Lower leg skin (tissue), 4 donors: ENCODE measurements around the gene BGN. TPM values are rescaled to one million over a fixed set of nuclear protein-coding genes. Genes with fewer than 3 reads are reported as not detected.

Source experiments
- DNase-seq, 2 donors: peaks; one replicate each; pipeline ENCODE4 v3.0.0-alpha.2; 2019; ENCODE audit warnings: low spot score in 2 of 2
- H3K4me3 ChIP-seq: fragments of 200-600 bp; sonication (generic); 2 replicates; pipeline ENCODE4 v1.5.1; 2017; ENCODE audit warnings: mild to moderate bottlenecking, low read depth; ENCODE audit not compliant: poor library complexity, severe bottlenecking
- POLR2A ChIP-seq, 2 donors: fragments of 450-650 bp; IDR thresholded peaks; one replicate each; pipeline ENCODE4 v1.6.1; 2016 to 2017; ENCODE audit warnings: antibody characterized with exemption in 2 of 2, mild to moderate bottlenecking in 1 of 2, moderate library complexity in 1 of 2
- WGBS, 2 donors: methylation state at CpG; one replicate each; pipeline ENCODE4 v1.1.5; 2018; 5-methylcytosine and 5-hydroxymethylcytosine counted together
- intact Hi-C: fragments of 100-400 bp; cut with DNase I; formaldehyde crosslinking; loops from one replicate; pipeline ENCODE4 v1.15.0; 2023; ENCODE audit warnings: low total_unique reads
- total RNA-seq, 4 donors: library from RNA; depleted of rRNA; stranded (reverse); fragments of >200 nt; gene quantifications; one replicate each; pipeline ENCODE4 v1.1.0, GENCODE V29; 2016
- TF ChIP-seq, protein P1 (sequence below), 3 donors: fragments of 450-650 bp; IDR thresholded peaks; one replicate each; pipeline ENCODE4 v1.5.1; 2016; ENCODE audit warnings: antibody characterized with exemption in 3 of 3, mild to moderate bottlenecking in 3 of 3, moderate library complexity in 2 of 3

Gene BGN
- total RNA-seq, 4 donors from 2014 or later = 18.1 to 34.2 (median 22.8) TPM

DNA sequence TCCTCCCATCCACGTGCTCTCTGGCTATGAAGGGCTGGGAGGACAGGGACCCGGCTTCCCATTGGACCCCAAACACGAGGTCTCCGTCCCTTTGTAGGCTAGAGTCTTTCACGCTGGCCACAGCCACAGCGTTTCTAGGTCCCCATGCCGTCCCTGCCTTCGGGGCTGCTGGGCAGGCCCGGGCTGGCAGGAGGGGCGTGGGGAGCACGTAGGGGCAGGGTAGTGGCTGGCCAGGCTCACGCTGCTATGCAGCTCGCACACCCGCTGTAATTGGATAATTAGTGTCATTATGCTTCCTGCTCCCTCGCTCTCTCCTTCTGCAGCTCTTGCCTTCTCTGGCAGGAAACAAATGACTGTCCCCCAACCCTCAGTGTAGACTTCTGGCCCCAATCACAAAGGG lies 32.4 kb downstream of the BGN start:
- TF ChIP-seq, protein P1, sequence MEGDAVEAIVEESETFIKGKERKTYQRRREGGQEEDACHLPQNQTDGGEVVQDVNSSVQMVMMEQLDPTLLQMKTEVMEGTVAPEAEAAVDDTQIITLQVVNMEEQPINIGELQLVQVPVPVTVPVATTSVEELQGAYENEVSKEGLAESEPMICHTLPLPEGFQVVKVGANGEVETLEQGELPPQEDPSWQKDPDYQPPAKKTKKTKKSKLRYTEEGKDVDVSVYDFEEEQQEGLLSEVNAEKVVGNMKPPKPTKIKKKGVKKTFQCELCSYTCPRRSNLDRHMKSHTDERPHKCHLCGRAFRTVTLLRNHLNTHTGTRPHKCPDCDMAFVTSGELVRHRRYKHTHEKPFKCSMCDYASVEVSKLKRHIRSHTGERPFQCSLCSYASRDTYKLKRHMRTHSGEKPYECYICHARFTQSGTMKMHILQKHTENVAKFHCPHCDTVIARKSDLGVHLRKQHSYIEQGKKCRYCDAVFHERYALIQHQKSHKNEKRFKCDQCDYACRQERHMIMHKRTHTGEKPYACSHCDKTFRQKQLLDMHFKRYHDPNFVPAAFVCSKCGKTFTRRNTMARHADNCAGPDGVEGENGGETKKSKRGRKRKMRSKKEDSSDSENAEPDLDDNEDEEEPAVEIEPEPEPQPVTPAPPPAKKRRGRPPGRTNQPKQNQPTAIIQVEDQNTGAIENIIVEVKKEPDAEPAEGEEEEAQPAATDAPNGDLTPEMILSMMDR (IDR thresholded peaks at IDR 0.05) = no peak
- TF ChIP-seq POLR2A (IDR thresholded peaks at IDR 0.05) = no peak
- 29 to 48% methylated on average over 6 to 15 of the region's 15 CpGs for WGBS, 2 donors

DNA sequence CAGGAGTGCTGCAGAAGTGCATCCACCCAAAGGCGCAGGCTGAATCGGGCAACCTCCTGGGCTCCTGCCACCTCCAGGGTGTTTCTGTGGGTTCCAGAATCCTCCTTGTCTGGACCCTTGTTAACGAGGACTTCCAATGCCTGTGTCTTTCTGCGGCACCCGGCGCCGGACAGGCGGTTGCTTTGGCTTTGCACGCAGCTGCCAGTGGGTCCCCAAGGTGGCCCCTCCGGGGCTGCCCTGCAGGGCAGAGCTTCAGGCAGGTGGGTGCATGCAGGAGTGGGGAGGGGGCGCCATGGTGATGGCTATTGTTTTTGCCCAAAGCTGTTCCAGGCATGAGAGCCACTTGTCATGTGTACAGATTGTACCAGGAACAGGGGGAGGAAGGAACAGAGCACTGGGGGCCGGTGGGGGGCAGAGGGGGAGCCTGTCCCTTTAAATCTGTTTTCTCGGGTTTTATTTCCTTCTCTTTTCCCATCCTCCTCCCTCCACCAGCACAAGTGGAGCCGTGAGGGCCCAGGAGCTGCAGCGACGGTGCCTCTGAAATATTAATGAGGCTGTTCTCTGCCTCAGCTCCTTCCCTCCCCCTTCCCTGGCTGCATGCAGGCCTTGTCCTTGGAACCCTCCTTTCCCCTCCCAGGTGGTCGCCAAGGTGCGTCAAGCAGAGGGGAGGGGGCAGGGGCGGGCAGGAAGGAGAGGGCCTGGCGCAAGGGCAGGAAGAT lies 35.8 kb downstream of the BGN start:
- intact Hi-C loops = no loop called here
- 73 to 77% methylated on average over 10 to 20 of the region's 20 CpGs for WGBS, 2 donors
- H3K4me3 ChIP-seq = no peak overlapping the region
- DNase-seq = no peak
- TF ChIP-seq, protein P1 (IDR thresholded peaks at IDR 0.05) = no peak
- TF ChIP-seq POLR2A (IDR thresholded peaks at IDR 0.05) = no peak

More for the DNA sequence above, 32.4 kb downstream of the BGN start:
- H3K4me3 ChIP-seq = no peak overlapping the region
- DNase-seq = no peak
- intact Hi-C loops = no loop called here

DNA sequence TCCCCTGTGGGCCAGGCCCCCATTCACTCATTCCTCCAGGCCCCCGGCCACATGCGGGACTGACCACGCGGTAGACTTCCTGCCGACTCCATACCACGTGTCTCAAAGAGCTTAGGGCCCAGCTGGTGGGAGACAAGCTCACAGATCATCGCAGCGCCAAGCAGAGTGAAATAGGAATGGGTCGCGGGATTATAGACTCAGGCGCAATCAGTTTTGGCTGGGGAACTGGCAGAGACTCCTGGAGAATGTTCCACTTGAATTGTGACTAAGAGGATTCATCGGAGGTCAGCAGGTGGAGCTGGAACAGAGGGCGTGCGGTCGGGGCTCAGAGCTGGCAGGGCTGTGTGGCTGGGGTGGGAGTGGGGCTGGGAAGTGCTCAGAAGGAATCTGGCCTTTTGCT lies 38.3 kb downstream of the BGN start:
- intact Hi-C loops = no loop called here
- H3K4me3 ChIP-seq = no peak overlapping the region
- WGBS, 2 donors = 75 to 84% methylated on average over 10 to 15 of the region's 15 CpGs
- no peak for DNase-seq
- TF ChIP-seq, protein P1 (IDR thresholded peaks at IDR 0.05) = no peak
- no peak for TF ChIP-seq POLR2A (IDR thresholded peaks at IDR 0.05)

- intact Hi-C loops = no loop called here
- TF ChIP-seq, protein P1 (IDR thresholded peaks at IDR 0.05) = no peak
- TF ChIP-seq POLR2A (IDR thresholded peaks at IDR 0.05) = no peak
- no peak overlapping the region for H3K4me3 ChIP-seq
- no peak for DNase-seq
- 50 to 57% methylated on average over 6 to 9 of the region's 11 CpGs for WGBS, 2 donors
Observed at GRCh38 chrX:153537080-153537479, 42.3 kb downstream of the BGN start.

DNA sequence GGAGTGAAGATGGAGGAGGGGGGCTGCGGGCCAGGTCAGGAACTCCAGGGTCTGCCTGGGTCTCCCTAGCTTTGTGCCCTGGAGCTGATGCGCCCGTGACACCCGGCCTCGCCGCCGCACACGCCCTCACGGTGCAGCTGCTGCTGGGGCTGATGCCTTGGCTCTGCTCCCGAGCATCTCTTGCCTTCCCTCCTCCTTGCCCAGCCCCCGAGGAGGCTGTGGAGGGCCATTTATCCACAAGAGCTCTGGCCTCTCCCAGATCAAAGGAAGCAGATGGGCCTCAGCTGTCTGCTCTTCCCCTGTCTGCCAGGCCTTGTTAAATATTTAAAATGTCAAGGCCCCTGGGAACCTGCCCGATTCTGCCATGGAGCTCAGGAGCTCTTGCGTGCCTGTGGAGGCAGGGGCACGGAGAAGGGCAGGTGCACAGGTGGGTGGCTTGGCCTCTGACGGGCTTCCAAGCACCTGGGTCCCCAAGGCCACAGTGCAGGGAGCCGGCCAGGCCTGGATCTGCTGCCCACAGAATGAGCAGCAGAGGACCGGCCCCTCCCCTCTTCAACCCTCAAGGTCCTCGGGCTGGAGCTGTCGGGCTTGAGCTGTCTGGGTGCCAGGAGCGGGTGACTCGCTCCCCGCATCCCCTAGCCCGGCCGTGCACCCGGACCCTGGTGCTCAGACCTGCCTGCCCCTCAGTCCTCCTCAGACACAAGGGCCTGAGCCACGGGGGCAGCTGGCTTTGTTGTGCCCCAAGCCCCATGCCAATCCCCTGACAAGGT lies 42.9 kb downstream of the BGN start:
- TF ChIP-seq POLR2A (IDR thresholded peaks at IDR 0.05) = no peak
- TF ChIP-seq, protein P1 (IDR thresholded peaks at IDR 0.05) = no peak
- DNase-seq = no peak
- intact Hi-C loops = no loop called here
- 63 to 64% methylated on average over 18 to 26 of the region's 26 CpGs for WGBS, 2 donors
- no peak overlapping the region for H3K4me3 ChIP-seq
